GM10847 (cell line): ENCODE results near the gene CEP250.

Experiments
- POLR2A ChIP-seq: IDR thresholded peaks from 2 replicates; pipeline ENCODE4 v1.6.1; 2011; ENCODE audit not compliant: insufficient read length; ENCODE audit errors: extremely low read depth

CEP250 gene

DNA sequence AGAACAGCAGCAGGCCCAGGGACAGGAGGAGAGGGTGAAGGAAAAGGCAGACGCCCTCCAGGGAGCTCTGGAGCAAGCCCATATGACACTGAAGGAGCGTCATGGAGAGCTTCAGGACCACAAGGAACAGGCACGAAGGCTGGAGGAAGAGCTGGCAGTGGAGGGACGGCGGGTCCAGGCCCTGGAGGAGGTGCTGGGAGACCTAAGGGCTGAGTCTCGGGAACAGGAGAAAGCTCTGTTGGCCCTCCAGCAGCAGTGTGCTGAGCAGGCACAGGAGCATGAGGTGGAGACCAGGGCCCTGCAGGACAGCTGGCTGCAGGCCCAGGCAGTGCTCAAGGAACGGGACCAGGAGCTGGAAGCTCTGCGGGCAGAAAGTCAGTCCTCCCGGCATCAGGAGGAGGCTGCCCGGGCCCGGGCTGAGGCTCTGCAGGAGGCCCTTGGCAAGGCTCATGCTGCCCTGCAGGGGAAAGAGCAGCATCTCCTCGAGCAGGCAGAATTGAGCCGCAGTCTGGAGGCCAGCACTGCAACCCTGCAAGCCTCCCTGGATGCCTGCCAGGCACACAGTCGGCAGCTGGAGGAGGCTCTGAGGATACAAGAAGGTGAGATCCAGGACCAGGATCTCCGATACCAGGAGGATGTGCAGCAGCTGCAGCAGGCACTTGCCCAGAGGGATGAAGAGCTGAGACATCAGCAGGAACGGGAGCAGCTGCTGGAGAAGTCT is 48.6 kb downstream of the CEP250 start:
- no peak for TF ChIP-seq POLR2A

DNA sequence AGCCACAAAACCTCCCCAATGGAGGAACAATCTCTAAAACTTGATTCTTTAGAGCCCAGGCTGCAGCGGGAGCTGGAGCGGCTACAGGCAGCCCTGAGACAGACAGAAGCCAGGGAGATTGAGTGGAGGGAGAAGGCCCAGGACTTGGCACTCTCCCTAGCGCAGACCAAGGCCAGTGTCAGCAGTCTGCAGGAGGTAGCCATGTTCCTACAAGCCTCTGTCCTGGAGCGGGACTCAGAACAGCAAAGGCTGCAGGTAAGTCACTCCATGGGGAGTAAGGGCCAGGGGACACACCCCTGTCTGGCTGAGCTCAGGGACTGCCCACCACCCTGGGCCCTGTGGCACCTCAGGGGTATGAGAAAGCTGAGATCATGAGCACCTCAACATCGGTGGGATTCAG is 49.4 kb downstream of the CEP250 start:
- no peak for TF ChIP-seq POLR2A

DNA sequence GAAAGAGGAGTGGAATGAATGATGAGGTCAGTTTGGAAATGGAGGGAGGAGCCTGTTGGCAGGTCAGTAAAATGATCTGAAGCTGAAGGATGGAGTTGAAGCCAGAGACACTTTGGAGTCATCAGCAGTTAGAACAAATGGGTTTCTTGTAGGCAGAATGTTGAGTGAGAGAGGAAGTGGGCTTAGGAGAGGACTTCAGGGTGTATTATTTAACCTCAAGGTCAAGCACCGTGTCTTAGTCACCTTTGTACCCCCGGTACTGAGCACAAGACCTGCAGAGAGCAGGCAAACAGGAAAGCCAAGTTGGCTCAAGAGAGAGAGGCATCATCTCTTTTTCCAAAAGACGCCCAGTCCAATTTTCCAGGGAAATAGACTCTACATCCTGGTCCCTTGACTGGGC is 50.8 kb downstream of the CEP250 start:
- no peak for TF ChIP-seq POLR2A

DNA sequence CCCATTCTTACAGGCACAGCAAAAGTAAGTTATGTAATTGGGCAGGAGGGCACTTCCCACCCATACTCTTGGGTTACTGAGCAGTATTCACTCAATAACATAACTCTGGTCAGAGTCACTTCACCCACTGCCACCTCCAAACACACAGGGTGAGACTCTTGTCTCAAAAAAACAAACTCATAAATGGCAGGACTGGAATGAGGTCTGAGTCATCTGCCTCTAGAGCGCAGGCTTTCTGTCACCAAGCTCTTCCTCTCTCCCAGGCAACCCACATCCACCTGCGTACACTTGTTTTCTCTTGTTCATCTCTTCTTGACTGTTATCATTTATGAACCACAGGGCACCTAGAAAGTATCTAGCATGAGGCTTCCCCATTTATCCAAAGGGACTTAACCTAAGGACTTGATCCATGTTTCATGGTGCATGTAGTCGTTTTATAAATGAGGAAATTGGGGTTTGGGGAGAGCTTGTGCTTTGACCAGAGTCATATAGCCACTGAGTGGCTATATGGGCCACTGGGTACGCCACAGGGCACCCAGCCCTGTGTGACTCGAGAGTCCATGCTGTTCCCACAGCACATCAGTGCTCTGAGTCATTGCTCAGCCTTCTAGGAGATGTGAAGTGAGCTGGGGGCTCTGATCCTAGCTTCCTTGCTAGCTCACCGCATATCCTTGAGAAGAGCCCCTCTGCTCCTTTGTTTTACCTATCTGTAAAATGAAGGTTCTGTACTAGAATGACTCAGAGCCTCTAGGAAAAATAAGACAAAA is 51.7 kb downstream of the CEP250 start:
- no peak for TF ChIP-seq POLR2A

DNA sequence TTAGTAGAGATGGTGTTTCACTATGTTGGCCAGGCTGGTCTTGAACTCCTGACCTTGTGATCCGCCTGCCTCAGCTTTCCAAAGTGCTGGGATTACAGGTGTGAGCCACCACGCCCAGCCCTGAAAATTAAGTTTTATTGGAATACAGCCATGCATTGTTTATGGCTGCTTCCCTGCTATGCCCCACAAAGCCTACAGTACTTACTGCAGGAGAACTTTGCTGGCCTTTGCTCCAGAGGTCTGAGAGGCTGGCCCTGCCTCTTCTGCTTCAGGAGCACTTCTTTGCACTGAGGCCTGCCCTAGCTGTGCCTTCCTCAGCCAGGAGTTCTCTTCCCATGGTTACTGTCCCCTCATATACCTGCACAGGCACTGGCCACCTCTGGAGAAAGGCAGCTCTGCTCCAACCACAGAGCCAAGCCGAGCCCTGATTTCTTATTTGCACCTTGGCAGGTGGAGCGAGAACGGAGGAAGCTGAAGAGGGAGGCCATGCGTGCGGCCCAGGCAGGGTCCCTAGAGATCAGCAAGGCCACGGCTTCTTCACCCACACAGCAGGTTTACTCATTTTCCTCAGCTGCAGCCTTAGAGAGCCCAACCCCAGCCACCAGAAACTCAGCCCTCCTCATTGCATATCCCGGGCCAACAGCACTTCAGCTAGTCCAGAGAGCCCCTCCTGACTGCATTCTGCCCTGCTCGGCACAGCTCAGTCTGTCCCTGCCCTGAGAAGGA is 53.3 kb downstream of the CEP250 start:
- TF ChIP-seq POLR2A, result no peak

DNA sequence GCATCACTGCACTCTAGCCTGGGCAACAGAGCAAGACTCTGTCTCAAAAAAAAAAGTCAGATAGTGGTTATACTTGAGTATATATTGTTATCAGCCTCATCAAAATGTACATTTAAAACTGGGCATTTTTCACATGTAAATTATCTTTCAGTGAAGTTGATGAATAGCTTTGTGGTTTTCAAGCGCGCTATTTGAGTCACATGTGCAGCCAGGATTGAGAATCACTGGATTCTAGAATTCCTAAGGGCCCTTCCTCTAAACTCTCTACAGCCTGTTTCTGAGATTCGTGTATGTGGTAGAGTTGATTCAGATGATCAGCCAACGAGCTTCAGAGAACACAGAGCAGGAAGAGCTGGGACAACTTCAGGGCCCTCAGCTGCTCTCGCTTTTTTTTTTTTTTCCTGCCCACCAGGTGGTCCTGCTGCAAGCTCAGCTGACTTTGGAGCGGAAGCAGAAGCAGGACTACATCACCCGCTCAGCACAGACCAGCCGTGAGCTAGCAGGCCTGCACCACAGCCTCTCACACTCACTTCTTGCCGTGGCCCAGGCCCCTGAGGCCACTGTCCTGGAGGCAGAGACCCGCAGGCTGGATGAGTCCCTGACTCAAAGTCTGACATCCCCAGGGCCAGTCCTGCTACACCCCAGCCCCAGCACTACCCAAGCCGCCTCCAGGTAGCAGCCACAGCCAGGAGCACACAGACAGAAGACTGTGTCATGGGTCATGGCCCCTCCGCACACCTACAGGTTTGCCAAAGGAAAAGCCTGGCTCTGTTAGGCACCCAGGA is 55.7 kb downstream of the CEP250 start:
- no peak for TF ChIP-seq POLR2A

DNA sequence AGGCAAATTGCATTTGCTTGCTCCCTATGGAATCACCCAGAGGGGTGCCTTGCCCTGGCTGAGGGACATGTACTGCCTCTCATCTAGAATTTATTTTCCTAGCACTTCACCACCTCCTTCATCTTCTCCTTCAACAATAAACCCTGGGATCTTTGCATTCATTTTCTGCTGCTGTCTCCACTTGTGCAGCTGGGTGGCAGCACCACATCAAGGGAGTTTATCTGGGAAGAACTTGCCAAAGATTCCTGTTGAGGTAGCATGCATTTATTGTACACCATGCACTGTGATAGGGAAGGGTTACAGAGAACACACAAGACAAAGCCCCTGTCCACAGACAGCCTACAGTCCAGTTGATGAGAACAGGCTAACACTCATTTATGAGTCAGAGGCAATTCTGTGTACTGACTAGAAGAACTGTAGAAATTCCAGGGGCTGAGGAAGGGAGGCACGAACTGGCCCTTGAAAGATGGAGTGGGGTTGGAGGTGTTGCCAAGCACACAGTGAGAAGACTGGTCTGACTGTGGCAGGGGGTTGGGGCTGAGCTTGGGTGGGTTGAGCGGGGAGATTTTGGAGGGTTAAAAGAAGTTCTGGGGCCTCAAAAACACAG is 56.5 kb downstream of the CEP250 start:
- TF ChIP-seq POLR2A, result no peak

DNA sequence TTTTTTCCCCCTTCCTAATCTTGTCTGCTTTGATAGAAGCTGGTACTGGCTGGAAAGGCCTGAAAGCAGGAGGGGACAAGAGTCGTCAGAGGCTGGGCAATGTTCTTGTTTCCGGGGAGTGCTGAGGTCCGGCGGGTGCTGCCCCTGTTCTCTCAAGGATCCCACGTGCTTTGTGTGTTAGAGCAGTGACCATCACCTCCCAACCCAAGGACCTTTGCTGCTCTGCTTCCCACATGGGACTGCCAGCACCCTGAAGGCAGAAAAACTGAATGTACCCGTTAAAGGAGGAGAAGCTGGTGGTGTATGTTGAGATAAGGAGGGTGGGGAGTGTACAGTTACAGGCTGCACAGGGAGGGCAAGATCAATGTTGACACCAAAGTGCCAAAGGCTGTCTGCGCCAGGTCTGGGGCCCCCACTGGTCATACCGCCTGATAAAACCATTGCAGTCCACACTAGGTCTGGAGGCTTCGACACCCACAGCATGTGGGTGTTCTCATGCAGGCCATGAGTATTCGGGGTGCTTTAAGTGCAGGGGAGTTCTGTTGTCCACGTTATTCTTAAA is 59.1 kb downstream of the CEP250 start:
- no peak for TF ChIP-seq POLR2A

DNA sequence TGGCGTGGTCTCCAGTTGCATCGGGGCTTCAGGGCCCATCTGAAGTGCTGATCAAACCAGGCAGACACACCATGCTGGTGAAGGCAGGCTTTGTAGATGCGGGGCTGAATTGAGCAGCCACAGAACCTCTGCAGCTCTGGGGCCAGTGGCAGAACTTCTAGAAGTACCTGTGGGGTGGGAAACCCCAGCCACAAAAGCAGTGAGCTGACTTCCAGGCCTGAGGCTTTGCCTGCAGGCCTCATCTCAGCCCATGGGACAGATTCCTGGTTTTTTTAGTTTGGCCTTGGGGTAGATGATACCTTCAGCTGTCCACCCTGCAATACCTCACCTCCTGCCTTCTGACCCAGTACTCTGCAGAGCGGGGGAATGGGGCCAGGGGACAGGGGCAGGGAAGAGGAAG is 59.9 kb downstream of the CEP250 start:
- TF ChIP-seq POLR2A, result no peak

DNA sequence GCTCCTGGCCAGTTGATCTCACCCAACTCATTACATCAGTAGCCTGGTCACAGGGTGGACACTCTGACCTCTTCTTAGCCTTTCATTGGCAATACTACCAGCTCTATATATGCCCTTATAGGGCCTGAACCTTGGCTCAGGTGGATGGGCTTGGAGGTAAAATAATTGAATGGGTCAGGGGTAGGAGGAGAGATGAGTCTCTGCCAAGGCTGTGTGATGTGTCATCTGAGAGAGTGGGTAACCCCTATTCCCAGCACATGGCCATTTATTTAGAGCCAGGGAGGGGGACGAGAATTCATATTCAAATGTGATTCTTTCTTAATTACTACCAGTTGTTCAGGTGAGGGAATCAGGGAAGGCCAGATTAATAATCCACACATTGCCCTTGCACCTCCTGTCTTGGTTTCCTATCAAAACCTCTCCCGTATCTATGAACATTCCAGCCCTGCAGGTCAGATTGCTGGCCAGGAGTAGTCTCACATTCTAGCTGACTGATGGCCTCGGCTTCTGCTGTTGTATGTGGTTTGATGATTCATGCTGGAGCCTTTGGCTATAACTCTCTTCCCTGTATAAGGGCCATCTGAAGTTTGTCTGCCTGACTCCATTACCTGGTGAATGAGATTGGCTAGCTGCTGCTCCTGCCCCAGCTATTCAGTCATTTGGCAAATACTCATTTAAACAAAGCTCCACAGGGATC is 60.7 kb downstream of the CEP250 start:
- TF ChIP-seq POLR2A, result no peak

DNA sequence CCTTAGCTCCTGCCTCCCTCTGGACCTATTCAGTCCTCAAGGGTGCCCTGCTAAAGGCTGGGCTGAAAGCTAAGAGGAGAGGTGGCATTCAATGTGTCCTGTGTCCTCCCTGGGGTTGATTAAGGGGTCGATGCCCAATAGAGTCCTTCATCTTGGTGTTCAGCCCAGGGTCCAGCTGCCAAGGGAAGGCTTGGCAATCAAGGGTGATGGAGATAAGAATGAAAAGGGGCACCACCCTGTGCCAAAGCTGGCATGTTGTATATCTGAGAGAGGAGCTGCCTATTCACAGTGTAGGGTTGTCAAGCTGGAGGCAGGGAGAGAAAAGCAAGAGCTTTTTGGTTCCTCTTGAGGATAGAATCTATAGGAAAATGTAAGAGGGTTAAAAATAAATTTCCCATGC is 61.7 kb downstream of the CEP250 start:
- TF ChIP-seq POLR2A, result no peak

DNA sequence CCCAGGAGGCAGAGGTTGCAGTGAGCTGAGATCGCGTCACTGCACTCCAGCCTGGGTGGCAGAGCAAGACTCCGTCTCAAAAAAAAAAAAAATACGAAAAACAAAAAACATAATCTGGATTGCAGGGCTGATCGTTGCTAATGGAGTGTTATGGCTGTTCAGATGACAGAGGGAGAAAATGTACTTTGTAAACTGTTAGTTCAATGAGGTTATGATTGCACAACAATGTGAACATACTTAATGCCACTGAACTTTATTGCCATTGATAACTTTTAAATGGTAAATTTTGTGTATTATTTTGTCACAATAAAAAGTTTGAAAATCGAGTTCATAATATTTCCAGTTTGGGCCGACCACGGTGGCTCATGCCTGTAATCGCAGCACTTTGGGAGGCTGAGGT is 63.6 kb downstream of the CEP250 start:
- TF ChIP-seq POLR2A, result no peak

DNA sequence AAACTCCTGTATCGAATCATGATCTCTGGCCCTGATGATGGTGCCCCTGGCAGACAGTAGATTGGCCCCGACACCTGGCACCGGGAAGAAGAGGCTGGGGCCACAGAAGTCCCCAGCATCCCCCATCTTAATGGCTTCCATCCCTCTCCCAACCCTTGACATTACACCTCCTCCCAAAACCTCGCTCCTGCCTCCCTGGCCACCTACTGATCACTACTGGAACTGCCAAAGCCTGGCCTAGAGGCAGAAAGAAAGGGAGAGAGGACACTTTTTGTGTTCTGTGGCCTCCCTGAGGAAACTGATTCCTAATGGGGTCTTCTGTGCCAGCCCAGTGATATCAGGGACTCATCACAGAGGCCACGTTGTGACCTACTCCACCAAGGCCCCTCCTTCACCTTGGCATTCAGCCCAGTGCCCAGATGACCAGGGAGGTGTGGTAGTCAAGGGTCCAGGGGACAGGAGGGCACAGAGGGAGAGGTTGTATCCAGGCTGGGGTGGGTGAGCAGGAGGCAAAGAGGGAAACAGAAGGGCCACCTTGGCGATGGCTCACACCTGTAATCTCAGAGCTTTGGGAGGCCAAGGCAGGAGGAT is 68.0 kb downstream of the CEP250 start:
- no peak for TF ChIP-seq POLR2A

DNA sequence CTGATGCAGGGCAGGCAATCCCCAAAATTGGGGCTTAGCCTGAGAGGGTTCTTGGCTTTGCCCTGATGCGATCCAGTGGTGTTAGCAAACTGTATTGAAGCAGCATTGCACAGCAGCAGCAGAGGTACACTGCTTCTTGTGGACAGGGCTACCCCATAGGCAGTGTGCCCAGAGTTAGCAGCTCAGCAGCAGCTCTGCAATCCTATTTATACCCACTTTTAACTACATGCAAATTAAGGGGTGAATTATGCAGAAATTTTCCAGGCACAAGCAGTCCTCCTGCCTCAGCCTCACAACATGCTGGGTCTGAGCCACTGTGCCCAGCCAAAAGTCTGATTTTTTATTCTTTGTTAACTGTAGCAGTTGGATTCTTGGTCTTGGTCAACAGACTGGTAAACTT is 70.2 kb downstream of the CEP250 start:
- TF ChIP-seq POLR2A, result no peak
